ENCODE results near the gene COL18A1. TPM values are rescaled to one million over a fixed set of nuclear protein-coding genes. Genes with fewer than 3 reads are reported as not detected.

COL18A1 gene
- total RNA-seq, 4 donors from 2014 or later: 64.7 to 110 (median 98.9) TPM

DNA sequence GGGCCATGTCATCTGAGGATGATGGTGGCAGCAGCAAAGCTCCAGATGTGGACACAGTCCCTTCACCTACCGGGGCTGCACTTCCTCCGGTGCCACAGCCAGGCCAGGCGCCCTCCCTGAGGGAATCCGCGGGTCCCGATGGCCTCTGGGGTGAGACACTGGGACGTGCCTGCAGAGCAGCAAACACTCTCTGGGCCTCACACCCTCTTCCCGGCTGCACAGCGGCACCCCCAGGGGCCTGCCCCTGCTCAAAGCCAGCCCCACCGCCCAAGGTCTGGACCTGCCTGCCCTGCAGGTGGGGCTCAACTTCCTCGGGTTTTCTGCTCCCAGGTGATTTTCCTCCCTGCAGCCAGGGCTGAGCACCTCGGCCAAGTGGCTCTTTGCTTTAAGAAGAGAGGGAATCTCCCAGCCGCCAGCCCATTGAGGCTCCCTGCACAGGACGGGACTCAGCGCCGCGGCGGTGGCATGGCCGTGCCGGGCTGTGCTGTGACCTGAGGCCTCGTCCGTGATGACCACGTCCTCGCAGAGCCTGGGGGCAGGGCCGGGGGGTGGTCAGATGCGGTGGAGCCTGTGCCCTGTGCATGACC lies 21.3 kb upstream of the COL18A1 start:
- ATAC-seq (ENCODE audit: low FRiP score) (no peak), DNase-seq (ENCODE audit: low spot score) (no peak)
- TF ChIP-seq, protein P1, sequence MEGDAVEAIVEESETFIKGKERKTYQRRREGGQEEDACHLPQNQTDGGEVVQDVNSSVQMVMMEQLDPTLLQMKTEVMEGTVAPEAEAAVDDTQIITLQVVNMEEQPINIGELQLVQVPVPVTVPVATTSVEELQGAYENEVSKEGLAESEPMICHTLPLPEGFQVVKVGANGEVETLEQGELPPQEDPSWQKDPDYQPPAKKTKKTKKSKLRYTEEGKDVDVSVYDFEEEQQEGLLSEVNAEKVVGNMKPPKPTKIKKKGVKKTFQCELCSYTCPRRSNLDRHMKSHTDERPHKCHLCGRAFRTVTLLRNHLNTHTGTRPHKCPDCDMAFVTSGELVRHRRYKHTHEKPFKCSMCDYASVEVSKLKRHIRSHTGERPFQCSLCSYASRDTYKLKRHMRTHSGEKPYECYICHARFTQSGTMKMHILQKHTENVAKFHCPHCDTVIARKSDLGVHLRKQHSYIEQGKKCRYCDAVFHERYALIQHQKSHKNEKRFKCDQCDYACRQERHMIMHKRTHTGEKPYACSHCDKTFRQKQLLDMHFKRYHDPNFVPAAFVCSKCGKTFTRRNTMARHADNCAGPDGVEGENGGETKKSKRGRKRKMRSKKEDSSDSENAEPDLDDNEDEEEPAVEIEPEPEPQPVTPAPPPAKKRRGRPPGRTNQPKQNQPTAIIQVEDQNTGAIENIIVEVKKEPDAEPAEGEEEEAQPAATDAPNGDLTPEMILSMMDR (IDR thresholded peaks at IDR 0.05): no peak

DNA sequence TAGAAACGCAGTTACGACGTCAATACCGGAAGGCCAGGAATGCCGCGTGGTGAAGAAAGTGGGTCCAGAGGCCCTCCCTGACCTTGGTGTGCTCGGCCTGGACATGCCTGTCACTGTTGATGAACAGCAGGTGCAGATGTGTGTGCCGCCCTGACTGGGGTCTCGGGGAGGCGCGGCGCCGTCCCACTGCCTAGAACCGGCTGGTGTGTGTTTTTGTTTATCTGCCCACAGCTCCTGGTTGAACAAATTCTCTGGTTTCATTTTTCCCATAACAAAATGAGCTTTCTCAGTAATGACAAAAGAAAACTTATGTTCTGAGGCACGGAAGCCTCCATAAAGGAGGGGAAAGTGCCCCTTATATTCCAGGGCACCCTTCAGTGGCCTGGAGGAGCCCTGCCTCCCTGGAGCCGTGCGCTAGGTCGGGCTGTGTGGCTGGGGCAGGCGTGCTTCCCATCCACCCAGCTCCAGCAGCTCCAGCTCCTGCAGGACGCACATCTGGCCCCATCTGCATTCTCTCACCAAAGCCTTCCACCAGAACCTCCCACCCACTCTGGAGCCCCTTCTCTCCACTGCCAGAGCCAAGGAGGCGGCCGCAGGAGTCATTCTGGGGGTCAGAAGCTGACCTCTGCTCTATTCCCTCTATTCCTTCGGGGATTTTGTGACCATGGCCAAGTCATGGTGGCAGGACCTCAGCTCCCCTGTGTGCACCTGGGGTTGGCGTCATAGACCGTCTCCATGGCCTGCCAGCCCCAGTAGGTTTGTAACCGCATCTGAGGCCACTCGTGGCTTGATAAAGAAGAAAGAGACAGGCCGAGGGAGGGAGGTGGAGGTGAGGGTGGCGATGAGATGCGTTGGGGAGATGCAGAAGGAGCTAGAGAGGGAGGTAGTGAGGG lies 20.1 kb upstream of the COL18A1 start:
- DNase-seq (ENCODE audit: low spot score) (no peak), ATAC-seq (ENCODE audit: low FRiP score) (no peak)
- TF ChIP-seq, protein P1 (IDR thresholded peaks at IDR 0.05): no peak

DNA sequence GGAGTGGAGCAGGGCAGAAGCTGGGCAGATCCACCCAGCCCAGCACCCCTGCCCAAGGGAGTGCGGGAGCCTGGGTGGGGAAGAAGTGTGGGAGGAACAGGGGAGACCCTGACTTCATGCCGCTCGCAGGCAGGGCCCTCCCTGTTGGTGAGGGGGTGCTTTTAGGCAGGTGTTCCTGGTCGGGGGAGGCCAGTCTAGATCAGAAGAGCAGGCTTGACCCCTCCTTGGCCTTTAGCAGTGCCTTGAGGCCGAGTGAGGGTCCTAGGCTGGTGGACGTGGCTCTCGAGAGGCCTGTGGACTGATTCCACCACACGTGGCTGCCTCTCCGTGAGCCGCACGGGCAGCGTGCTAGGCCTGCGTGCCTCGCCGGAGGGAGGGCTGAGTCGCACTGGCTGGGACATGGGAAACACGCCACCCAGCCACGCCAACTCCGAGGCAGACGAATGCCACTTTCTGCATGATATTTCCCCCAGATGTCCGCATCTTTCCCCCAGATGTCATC lies 19.4 kb upstream of the COL18A1 start:
- DNase-seq (ENCODE audit: low spot score) (no peak), ATAC-seq (ENCODE audit: low FRiP score) (no peak)
- TF ChIP-seq, protein P1 (IDR thresholded peaks at IDR 0.05): no peak

DNA sequence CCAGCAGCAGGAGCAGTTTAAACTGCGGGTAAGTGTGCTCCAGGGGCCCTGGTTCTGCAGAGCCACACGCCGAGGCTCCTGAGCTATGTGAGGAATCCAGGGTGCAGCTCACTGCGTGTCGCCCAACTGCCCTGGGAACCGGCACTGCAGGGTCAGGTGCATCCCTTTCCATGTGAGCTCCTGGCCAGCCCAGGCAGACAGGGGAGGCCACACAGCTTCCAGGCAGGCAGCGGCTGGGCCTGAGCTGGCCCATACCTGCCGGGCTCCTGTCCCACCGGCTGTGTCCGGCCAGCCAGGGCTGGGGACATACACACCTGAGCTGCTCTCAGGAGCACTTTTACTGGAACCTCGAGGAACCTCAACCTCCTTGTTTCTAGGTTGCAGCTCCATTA lies 18.6 kb upstream of the COL18A1 start:
- ATAC-seq (ENCODE audit: low FRiP score): no peak
- no peak for DNase-seq (ENCODE audit: low spot score)
- TF ChIP-seq, protein P1 (IDR thresholded peaks at IDR 0.05): no peak

DNA sequence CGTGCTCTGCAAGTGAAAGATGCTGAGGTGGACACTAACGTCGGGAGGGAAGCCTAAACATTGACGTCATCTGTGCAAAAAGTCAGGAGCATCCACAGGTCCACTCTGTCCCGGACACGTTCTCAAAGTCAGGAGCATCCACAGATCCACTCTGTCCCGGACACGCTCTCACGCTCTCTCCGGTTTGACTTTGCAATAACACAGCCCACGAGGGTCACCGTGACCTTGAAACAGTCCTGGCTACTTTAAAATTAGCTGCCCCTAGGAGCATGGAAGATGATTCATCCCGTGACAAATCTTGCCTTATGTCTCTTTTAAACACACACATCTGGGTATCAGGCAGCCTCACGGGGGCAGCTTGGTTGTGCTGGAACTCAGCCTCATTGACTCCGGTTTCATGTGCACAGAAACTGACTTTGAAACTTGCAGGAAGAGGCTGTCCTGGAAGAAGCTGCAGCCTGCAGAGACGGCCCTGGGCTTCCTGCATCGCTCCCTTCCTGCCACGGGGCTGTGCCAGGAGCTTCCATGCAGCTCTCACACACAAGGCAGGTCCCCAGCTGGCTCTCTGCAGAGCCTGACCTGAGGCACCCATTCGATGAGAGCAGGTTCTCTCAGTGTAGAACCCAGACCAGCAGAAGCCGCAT lies 18.1 kb upstream of the COL18A1 start:
- DNase-seq (ENCODE audit: low spot score): no peak
- TF ChIP-seq, protein P1 (IDR thresholded peaks at IDR 0.05): no peak
- peak; percentile 64 for ATAC-seq (ENCODE audit: low FRiP score)

DNA sequence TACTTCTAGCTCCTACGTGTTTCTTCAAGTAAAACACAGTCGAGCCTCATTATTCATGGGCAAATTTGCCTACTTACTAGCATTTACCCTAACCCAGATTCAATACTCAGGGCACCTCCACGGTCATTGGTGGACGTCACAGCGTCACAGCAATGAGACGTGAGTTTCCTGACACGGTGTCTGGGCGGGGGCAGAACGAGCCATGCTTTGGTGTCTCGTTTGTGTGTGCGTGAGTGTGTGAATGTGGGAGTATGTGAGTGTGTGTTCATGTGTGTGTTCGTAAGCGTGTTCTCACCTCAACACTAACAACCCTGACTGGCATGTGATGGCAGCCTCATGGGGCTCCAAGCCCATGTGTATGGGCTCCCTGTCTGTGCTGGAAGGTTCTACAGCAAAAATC lies 17.5 kb upstream of the COL18A1 start:
- ATAC-seq (ENCODE audit: low FRiP score) (no peak), DNase-seq (ENCODE audit: low spot score) (no peak)
- TF ChIP-seq, protein P1 (IDR thresholded peaks at IDR 0.05): no peak
